A549 (cell line): ENCODE measurements around the gene CDK19. TPM values are rescaled to one million over a fixed set of nuclear protein-coding genes. Genes with fewer than 3 reads are reported as not detected.

ENCODE experiments used
- ATAC-seq, 2 experiments: fragments of 200-7000 bp in 1 of 2; fragments of >200 bp in 1 of 2; cut with Nextera tagmentation in 1 of 2; cut with Tn5 transposase in 1 of 2; 3 replicates each; pipeline versions ENCODE4 v1.8.0 to v1.9.1; 2018 to 2020; ENCODE audit warnings: mild to moderate bottlenecking in 1 of 2, moderate library complexity in 1 of 2
- CTCF ChIA-PET: fragments of 300-600 bp; sonication (Branson Sonifier 250); formaldehyde crosslinking; extraction: SDS; loops from one replicate; lab custom pipeline; 2021; ENCODE audit warnings: antibody characterized with exemption, inconsistent platforms; lab: Yijun Ruan, JAX
- POLR2A ChIA-PET: fragments of 350-600 bp; formaldehyde crosslinking; extraction: SDS; loops from one replicate; lab custom pipeline; 2021; ENCODE audit warnings: antibody characterized with exemption, inconsistent platforms; lab: Yijun Ruan, JAX
- DNase-seq, 2 experiments: peaks; one replicate each; pipeline versions ENCODE4 v3.0.0 to v3.0.0-alpha.2; 2011 to 2016; ENCODE audit warnings: low read depth in 1 of 2, low spot score in 1 of 2
- FAIRE-seq: peaks from 2 replicates; lab custom pipeline; 2011; peaks lifted over from hg19 to GRCh38; lab: Jason Lieb, UNC
- H3K27ac ChIP-seq, 2 experiments: fragments of >200 bp; sonication (Bioruptor Twin); formaldehyde crosslinking; 3 replicates each; pipeline ENCODE4 v1.5.1; 2016 to 2017
- H3K4me1 ChIP-seq: fragments of >200 bp; sonication (Bioruptor Twin); formaldehyde crosslinking; 3 replicates; pipeline ENCODE4 v1.6.1; 2016
- H3K4me2 ChIP-seq: fragments of >200 bp; sonication (Bioruptor Twin); formaldehyde crosslinking; 3 replicates; pipeline ENCODE4 v1.6.1; 2016
- H3K4me3 ChIP-seq: fragments of >200 bp; sonication (Bioruptor Twin); formaldehyde crosslinking; 3 replicates; pipeline ENCODE4 v1.5.1; 2016
- H3K9me3 ChIP-seq: fragments of >200 bp; sonication (Bioruptor Twin); formaldehyde crosslinking; 3 replicates; pipeline ENCODE4 v1.6.1; 2016
- CHD2 ChIP-seq: fragments of 150-350 bp; IDR thresholded peaks from 2 replicates; pipeline ENCODE4 v1.6.1; 2014; ENCODE audit warnings: low read length; ENCODE audit not compliant: partially characterized antibody
- CHD4 ChIP-seq: fragments of 200-600 bp; sonication (generic); IDR thresholded peaks from 2 replicates; pipeline ENCODE4 v1.6.1; 2016; ENCODE audit warnings: antibody characterized with exemption, mild to moderate bottlenecking, borderline replicate concordance
- EHF ChIP-seq: fragments of 250-450 bp; sonication (Bioruptor Pico); IDR thresholded peaks from 2 replicates; pipeline ENCODE4 v1.5.0; 2020; ENCODE audit warnings: mild to moderate bottlenecking
- EP300 ChIP-seq, 2 experiments: fragments of >200 bp; sonication (Bioruptor Twin); formaldehyde crosslinking; IDR thresholded peaks; 2 replicates in 1 of 2; 3 replicates in 1 of 2; pipeline ENCODE4 v1.6.1; 2016 to 2017
- JUN ChIP-seq, 2 experiments: fragments of >200 bp; sonication (Bioruptor Twin); formaldehyde crosslinking; IDR thresholded peaks; 2 replicates in 1 of 2; 3 replicates in 1 of 2; pipeline ENCODE4 v1.6.1; 2016 to 2017
- MAFK ChIP-seq: fragments of 450-650 bp; IDR thresholded peaks from 2 replicates; pipeline ENCODE4 v1.6.1; 2014; ENCODE audit not compliant: partially characterized antibody
- MYC ChIP-seq: IDR thresholded peaks from 2 replicates; pipeline ENCODE4 v1.6.1; 2012; ENCODE audit warnings: mild to moderate bottlenecking, inconsistent platforms, low read length, improper control_type of control experiment, borderline replicate concordance
- PHF8 ChIP-seq: fragments of 200-600 bp; sonication (generic); IDR thresholded peaks from 2 replicates; pipeline ENCODE4 v1.6.1; 2016; ENCODE audit warnings: low read depth, mild to moderate bottlenecking, antibody characterized with exemption, moderate library complexity, borderline replicate concordance
- POLR2A ChIP-seq: IDR thresholded peaks from 2 replicates; pipeline ENCODE4 v1.6.1; 2012; ENCODE audit warnings: mild to moderate bottlenecking, low read length
- RFX5 ChIP-seq: fragments of 450-650 bp; IDR thresholded peaks from 2 replicates; pipeline ENCODE4 v1.7.1; 2014; ENCODE audit warnings: antibody characterized with exemption, mild to moderate bottlenecking, moderate library complexity
- SMC3 ChIP-seq: fragments of >200 bp; sonication (Bioruptor Twin); formaldehyde crosslinking; IDR thresholded peaks from 3 replicates; pipeline ENCODE4 v1.6.1; 2018; ENCODE audit warnings: inconsistent platforms
- WGBS: methylation state at CpG from one replicate; pipeline ENCODE4 v1.1.6; 2017; ENCODE audit errors: missing lambda C conversion rate; 5-methylcytosine and 5-hydroxymethylcytosine counted together
- polyA minus RNA-seq: library from RNA; depleted of rRNA, polyadenylated mRNA; stranded (reverse); fragments of >200 nt; gene quantifications from 2 replicates; pipeline ENCODE4 v1.2.3, GENCODE V29; 2011; rRNA and poly(A)+ RNA removed
- polyA plus RNA-seq, 4 experiments: library from polyadenylated mRNA; depleted of rRNA in 3 of 4; stranded (reverse); fragments of >200 nt; fragmentation: RNase III in 1 of 4; extraction: RNeasy Plus Mini Kit Qiagen cat#74134 plus additional on column Dnase treatment in 1 of 4; gene quantifications; 2 replicates in 3 of 4; 3 replicates in 1 of 4; pipeline ENCODE4 v1.2.3, GENCODE V29; 2011 to 2017
- TF ChIP-seq, protein P1 (sequence below): IDR thresholded peaks from 2 replicates; pipeline ENCODE4 v1.6.1; 2012; ENCODE audit warnings: low read depth, borderline replicate concordance
- TF ChIP-seq, protein P2 (sequence below): fragments of 250-450 bp; sonication (Bioruptor Pico); IDR thresholded peaks from 2 replicates; pipeline ENCODE4 v1.5.0; 2020; ENCODE audit warnings: low read depth, mild to moderate bottlenecking, moderate library complexity
- TF ChIP-seq, protein P3 (sequence below): fragments of >200 bp; sonication (Bioruptor Twin); formaldehyde crosslinking; IDR thresholded peaks from 3 replicates; pipeline ENCODE4 v1.6.1; 2016
- TF ChIP-seq, protein P4 (sequence below): IDR thresholded peaks from 2 replicates; pipeline ENCODE4 v1.6.1; 2012
- TF ChIP-seq, protein P5 (sequence below): fragments of 200-600 bp; sonication (generic); IDR thresholded peaks from 2 replicates; pipeline ENCODE4 v1.6.1; 2016; ENCODE audit warnings: antibody characterized with exemption, mild to moderate bottlenecking, moderate library complexity

CDK19 gene
- 17.3 and 18.6 TPM in 2 replicates for polyA plus RNA-seq (2011; rRNA removed)
- 2.7 and 3.8 TPM in 2 replicates for polyA plus RNA-seq (2012; cell fraction: cytosol; rRNA removed)
- 2.2 and 3.6 TPM in 2 replicates for polyA plus RNA-seq (2012; cell fraction: nucleus; rRNA removed)
- 6.1 to 7.7 TPM (median 7.1 TPM) in 3 replicates for polyA plus RNA-seq (2017; fragmentation: RNase III; extraction: RNeasy Plus Mini Kit Qiagen cat#74134 plus additional on column Dnase treatment)
- polyA minus RNA-seq, result 6.7 and 8.5 TPM in 2 replicates

DNA sequence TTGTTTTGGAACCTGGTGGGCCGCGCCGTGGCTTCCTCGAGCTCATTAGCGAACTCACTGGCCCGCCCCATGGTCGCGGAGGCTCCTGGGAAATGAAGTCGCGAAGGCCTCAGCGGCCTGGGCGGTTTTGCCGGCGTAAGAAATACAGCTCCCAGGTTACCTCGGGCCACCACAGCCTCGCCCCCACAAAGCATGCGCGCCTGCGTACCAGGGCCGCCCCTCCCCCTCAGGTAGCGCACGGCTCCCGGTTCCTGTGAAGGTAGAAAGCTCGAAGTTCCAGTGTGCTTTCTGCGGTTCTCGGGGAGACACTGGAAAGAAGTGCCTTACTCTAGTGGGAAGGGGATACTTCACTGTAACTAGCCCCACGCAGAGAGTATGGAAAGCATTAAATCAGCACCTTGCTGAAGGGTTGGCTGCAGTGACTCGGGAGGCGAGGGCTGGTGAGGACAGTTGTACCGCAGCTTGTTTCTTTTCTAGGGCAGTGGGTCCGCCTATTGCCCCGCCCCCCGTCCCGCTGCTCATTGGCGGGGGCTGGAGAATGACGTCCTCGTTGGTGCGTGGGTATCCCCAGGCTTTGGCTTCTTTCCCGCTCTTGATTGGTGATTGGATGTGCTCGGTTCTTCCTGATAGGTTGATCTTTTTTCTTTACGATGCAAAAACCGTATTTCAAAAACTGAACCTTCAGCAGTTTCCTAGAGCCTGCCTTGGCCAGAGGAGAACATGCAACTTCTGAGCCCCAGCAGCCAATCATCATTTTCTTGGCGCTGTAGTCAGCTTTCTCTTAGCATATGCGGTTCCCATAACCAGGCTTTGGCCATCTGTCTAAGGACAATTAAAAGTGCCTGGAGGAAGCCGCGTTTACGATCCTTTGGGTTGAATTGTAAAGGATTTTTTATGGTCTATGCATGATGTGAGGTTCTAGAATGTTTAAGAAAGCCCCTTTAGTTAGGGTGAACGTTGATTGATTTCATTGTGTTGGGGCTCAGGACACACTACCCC lies at the start of gene CDK19:
Gene CDK19 (minus strand): TSS at position 59 of the 999 bp plus-strand sequence. CDS start 333 bp downstream, outside the sequence.
- Histone ChIP-seq H3K4me3 (peak within 1 kb of the TSS; percentile 98), H3K4me1 (peaks cover 16% of the 10 kb centered on the region; the same call in 2 of the 3 replicates)
- CTCF ChIA-PET, result interaction anchor here (0.6 to 0.7 kb wide), 6 partner anchors 53 to 201 kb away, joined by 3 to 4 read pairs (median 3); no protein-coding TSS in a partner anchor
- WGBS, result 13% methylated on average over 15 of the region's 48 CpGs
- TF ChIP-seq, protein P1, sequence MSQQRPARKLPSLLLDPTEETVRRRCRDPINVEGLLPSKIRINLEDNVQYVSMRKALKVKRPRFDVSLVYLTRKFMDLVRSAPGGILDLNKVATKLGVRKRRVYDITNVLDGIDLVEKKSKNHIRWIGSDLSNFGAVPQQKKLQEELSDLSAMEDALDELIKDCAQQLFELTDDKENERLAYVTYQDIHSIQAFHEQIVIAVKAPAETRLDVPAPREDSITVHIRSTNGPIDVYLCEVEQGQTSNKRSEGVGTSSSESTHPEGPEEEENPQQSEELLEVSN, result peak; percentile 24; the same call in 1 of the 2 replicates
- TF ChIP-seq, protein P2, sequence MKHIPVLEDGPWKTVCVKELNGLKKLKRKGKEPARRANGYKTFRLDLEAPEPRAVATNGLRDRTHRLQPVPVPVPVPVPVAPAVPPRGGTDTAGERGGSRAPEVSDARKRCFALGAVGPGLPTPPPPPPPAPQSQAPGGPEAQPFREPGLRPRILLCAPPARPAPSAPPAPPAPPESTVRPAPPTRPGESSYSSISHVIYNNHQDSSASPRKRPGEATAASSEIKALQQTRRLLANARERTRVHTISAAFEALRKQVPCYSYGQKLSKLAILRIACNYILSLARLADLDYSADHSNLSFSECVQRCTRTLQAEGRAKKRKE (CRISPR knock-in tag), result no peak
- TF ChIP-seq MAFK (peak; percentile 99), PHF8 (peak; percentile 40), JUN (IDR thresholded peaks at IDR 0.05) (peak; percentile 62 to 67; a peak in 3 of 5 replicates), EHF (CRISPR knock-in tag) (no peak), RFX5 (peak; percentile 76; the same call in 1 of the 2 replicates), MYC (0 out of 2 replicates have a peak, but pooled peaks have one; percentile 15), CHD4 (no peak), POLR2A (peak; percentile 70), CHD2 (peak; percentile 20), SMC3 (0 out of 3 replicates have a peak, but pooled peaks have one; percentile 8)
- TF ChIP-seq, protein P3, sequence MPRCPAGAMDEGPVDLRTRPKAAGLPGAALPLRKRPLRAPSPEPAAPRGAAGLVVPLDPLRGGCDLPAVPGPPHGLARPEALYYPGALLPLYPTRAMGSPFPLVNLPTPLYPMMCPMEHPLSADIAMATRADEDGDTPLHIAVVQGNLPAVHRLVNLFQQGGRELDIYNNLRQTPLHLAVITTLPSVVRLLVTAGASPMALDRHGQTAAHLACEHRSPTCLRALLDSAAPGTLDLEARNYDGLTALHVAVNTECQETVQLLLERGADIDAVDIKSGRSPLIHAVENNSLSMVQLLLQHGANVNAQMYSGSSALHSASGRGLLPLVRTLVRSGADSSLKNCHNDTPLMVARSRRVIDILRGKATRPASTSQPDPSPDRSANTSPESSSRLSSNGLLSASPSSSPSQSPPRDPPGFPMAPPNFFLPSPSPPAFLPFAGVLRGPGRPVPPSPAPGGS, result peak; percentile 76; the same call in 1 of the 3 replicates
- TF ChIP-seq, protein P4, sequence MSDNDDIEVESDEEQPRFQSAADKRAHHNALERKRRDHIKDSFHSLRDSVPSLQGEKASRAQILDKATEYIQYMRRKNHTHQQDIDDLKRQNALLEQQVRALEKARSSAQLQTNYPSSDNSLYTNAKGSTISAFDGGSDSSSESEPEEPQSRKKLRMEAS, result peak; percentile 70
- TF ChIP-seq, all 56 proteins: peak for 11
- FAIRE-seq (no peak), DNase-seq (peak; percentile 92 to 98), ATAC-seq (peak; percentile 93 to 94)
- POLR2A ChIA-PET, result interaction anchor here (0.6 to 4.0 kb wide), 23 partner anchors 13 to 1721 kb away, joined by 3 to 162 read pairs (median 4); partner anchors contain the start of genes AMD1, GTF3C6, RPF2 and SESN1
- peak within 1 kb of the TSS; percentile 89 for H3K4me2 ChIP-seq
- no peaks in the 10 kb centered on the region for H3K9me3 ChIP-seq
- H3K27ac ChIP-seq, result peak within 1 kb of the TSS; percentile 83 to 95

DNA sequence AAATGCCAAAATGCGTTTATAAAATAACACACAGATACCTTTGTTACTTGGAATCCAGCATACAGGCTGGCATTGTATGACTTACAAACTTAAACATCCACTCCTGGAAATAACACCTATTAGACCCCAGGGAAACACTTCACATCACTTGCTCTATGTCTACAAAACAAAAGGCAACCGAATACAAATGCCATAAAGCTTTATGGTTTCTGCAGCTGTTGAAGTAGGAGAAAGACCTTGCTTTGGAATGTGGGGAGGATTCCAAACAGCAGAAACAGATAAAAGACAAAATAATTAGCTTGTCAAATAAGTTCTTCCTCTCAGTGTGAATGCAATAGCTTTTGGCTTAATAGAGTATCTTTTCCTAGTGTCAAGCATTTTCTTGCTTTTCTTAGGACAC lies 49.6 kb upstream of the CDK19 start:
- no peak for ATAC-seq
- Histone ChIP-seq H3K9me3 (no peaks in the 10 kb centered on the region), H3K27ac (no peak overlapping the region), H3K4me1 (no peaks in the 10 kb centered on the region), H3K4me2 (no peak overlapping the region), H3K4me3 (no peak overlapping the region)
- WGBS, result 59% methylated on average over 2 of the region's 2 CpGs
- POLR2A ChIA-PET, result interaction anchor here (2.5 kb wide), 1 partner anchor 10 kb away, joined by 12 read pairs; the partner anchor contains the start of gene AMD1
- no peak for FAIRE-seq
- CTCF ChIA-PET, result interaction anchor here (0.6 to 1.8 kb wide), 3 partner anchors 11 to 112 kb away, joined by 4 to 6 read pairs (median 4); no protein-coding TSS in a partner anchor
- TF ChIP-seq EHF (CRISPR knock-in tag) (no peak), EP300 (IDR thresholded peaks at IDR 0.05) (no peak)
- TF ChIP-seq, protein P5, sequence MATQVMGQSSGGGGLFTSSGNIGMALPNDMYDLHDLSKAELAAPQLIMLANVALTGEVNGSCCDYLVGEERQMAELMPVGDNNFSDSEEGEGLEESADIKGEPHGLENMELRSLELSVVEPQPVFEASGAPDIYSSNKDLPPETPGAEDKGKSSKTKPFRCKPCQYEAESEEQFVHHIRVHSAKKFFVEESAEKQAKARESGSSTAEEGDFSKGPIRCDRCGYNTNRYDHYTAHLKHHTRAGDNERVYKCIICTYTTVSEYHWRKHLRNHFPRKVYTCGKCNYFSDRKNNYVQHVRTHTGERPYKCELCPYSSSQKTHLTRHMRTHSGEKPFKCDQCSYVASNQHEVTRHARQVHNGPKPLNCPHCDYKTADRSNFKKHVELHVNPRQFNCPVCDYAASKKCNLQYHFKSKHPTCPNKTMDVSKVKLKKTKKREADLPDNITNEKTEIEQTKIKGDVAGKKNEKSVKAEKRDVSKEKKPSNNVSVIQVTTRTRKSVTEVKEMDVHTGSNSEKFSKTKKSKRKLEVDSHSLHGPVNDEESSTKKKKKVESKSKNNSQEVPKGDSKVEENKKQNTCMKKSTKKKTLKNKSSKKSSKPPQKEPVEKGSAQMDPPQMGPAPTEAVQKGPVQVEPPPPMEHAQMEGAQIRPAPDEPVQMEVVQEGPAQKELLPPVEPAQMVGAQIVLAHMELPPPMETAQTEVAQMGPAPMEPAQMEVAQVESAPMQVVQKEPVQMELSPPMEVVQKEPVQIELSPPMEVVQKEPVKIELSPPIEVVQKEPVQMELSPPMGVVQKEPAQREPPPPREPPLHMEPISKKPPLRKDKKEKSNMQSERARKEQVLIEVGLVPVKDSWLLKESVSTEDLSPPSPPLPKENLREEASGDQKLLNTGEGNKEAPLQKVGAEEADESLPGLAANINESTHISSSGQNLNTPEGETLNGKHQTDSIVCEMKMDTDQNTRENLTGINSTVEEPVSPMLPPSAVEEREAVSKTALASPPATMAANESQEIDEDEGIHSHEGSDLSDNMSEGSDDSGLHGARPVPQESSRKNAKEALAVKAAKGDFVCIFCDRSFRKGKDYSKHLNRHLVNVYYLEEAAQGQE, result no peak
- DNase-seq, result no peak
